GM19328 (cell line): Measurements from ENCODE around the gene TMEM120B.

Experiments
- ATAC-seq: cut with Tn5 transposase; IDR thresholded peaks from one replicate; pipeline ENCODE4 v1.9.1; 2021; ENCODE audit warnings: mild to moderate bottlenecking, moderate library complexity; ENCODE audit not compliant: unreplicated experiment

Gene TMEM120B

DNA sequence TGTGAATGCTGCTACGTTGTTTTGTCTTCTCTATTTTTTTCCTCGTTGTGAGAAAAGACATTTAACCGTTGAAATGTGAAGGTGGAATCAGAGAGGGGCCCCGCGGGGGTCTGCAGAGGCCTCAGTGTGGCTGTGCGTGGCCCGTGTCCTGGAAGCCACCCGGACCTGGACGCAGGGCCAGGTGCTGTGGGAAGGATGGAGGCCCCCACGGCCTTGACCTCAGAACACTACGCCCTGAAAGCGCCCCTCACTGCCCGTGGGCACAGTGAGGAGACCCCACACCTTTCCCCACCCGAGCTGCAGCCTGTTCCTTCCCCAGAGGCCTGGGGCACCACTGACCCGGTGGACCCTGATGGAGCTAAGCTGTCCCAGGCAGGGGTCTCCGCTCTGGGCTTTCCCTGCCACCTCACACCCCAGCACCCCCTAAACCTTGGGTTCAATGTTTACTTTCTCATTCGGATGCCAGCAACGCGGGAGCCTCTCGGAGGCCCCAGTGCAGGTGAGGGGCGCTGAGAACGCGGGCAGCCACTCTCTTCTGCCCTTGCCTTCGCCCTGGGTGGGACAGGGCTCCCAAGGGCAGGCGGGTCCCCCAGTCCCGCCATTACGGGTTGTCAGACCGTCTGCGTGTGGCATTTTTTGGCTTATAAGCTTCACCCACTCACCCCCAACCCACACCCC lies 118.2 kb downstream of the TMEM120B start:
- ATAC-seq, result no peak
